WTC11 (cell line): ENCODE results near the gene SUPT5H. TPM values are rescaled to one million over a fixed set of nuclear protein-coding genes. Genes with fewer than 3 reads are reported as not detected.

Experiments
- ATAC-seq: fragments of 200-7000 bp; cut with Tn5 transposase; 2 replicates; pipeline ENCODE4 v1.10.0; 2021; ENCODE audit warnings: mild to moderate bottlenecking, moderate library complexity
- CTCF ChIA-PET: fragments of 300-600 bp; sonication (Branson Sonifier 250); formaldehyde crosslinking; loops from one replicate; lab custom pipeline; 2021; ENCODE audit warnings: antibody characterized with exemption; lab: Charles Lee
- POLR2A ChIA-PET: fragments of 350-600 bp; sonication (Branson Sonifier 250); formaldehyde crosslinking; loops from one replicate; lab custom pipeline; 2021; ENCODE audit warnings: antibody characterized with exemption; lab: Charles Lee
- DNase-seq: peaks from one replicate; pipeline ENCODE4 v3.0.0; 2021; ENCODE audit warnings: low spot score
- H3K27ac Mint-ChIP-seq: 2 replicates; pipeline ENCODE4 v1.8.0; 2021; ENCODE audit warnings: mixed read lengths
- H3K27me3 Mint-ChIP-seq: 2 replicates; pipeline ENCODE4 v1.8.0; 2021; ENCODE audit warnings: low read depth, mild to moderate bottlenecking, moderate library complexity, mixed read lengths
- H3K36me3 Mint-ChIP-seq: 2 replicates; pipeline ENCODE4 v1.8.0; 2021; ENCODE audit warnings: mixed read lengths
- H3K4me1 Mint-ChIP-seq: 2 replicates; pipeline ENCODE4 v1.8.0; 2022; ENCODE audit warnings: mixed read lengths
- H3K4me3 Mint-ChIP-seq: 2 replicates; pipeline ENCODE4 v1.8.0; 2021; ENCODE audit warnings: mild to moderate bottlenecking, moderate library complexity, mixed read lengths
- H3K9me3 Mint-ChIP-seq: 2 replicates; pipeline ENCODE4 v1.8.0; 2021; ENCODE audit warnings: mixed read lengths
- AFF4 ChIP-seq: sonication (generic); formaldehyde crosslinking; IDR thresholded peaks from 2 replicates; pipeline ENCODE4 v1.8.1; 2023; ENCODE audit warnings: mild to moderate bottlenecking, missing genetic modification reagents, borderline replicate concordance
- FOXK1 ChIP-seq: sonication (generic); formaldehyde crosslinking; IDR thresholded peaks from 2 replicates; pipeline ENCODE4 v1.8.0; 2022; ENCODE audit warnings: mild to moderate bottlenecking, moderate library complexity, missing genetic modification reagents
- GABPB1 ChIP-seq: sonication (generic); formaldehyde crosslinking; IDR thresholded peaks from 2 replicates; pipeline ENCODE4 v1.8.1; 2023; ENCODE audit warnings: mild to moderate bottlenecking, missing genetic modification reagents
- GTF2I ChIP-seq: fragments of 250-450 bp; sonication (Bioruptor Pico); conservative IDR thresholded peaks from 2 replicates; pipeline ENCODE4 v1.4.0; 2021; ENCODE audit warnings: mild to moderate bottlenecking
- JAZF1 ChIP-seq: fragments of 250-450 bp; sonication (Bioruptor Pico); IDR thresholded peaks from 2 replicates; pipeline ENCODE4 v1.9.0; 2021; ENCODE audit warnings: moderate library complexity, mild to moderate bottlenecking, inconsistent platforms
- KAT7 ChIP-seq: sonication (generic); formaldehyde crosslinking; IDR thresholded peaks from 2 replicates; pipeline ENCODE4 v1.8.1; 2023; ENCODE audit warnings: missing genetic modification reagents, mild to moderate bottlenecking, borderline replicate concordance
- MYBL2 ChIP-seq: sonication (generic); formaldehyde crosslinking; IDR thresholded peaks from 2 replicates; pipeline ENCODE4 v1.8.1; 2023; ENCODE audit warnings: mild to moderate bottlenecking, moderate library complexity, missing genetic modification reagents
- NFATC4 ChIP-seq: fragments of 250-450 bp; sonication (Bioruptor Pico); IDR thresholded peaks from 2 replicates; pipeline ENCODE4 v1.9.0; 2021; ENCODE audit warnings: mild to moderate bottlenecking
- NFE2L1 ChIP-seq: sonication (generic); formaldehyde crosslinking; IDR thresholded peaks from 2 replicates; pipeline ENCODE4 v1.8.1; 2023; ENCODE audit warnings: missing genetic modification reagents
- NR1H2 ChIP-seq: sonication (generic); formaldehyde crosslinking; IDR thresholded peaks from 2 replicates; pipeline ENCODE4 v1.9.0; 2021; ENCODE audit warnings: mild to moderate bottlenecking, moderate library complexity, missing genetic modification reagents
- SP1 ChIP-seq: sonication (generic); formaldehyde crosslinking; conservative IDR thresholded peaks from 2 replicates; pipeline ENCODE4 v1.8.1; 2022; ENCODE audit warnings: missing genetic modification reagents
- TEAD1 ChIP-seq: sonication (generic); formaldehyde crosslinking; IDR thresholded peaks from 2 replicates; pipeline ENCODE4 v1.8.0; 2022; ENCODE audit warnings: mild to moderate bottlenecking, missing genetic modification reagents
- ZNF121 ChIP-seq: sonication (generic); formaldehyde crosslinking; IDR thresholded peaks from 2 replicates; pipeline ENCODE4 v1.8.0; 2023; ENCODE audit warnings: missing genetic modification reagents
- ZNF532 ChIP-seq: fragments of 250-450 bp; sonication (Bioruptor Pico); IDR thresholded peaks from 2 replicates; pipeline ENCODE4 v1.9.0; 2021; ENCODE audit warnings: mild to moderate bottlenecking, borderline replicate concordance
- total RNA-seq: library from RNA; stranded (reverse); gene quantifications from 3 replicates; pipeline ENCODE4 v1.2.3, GENCODE V29; 2021
- TF ChIP-seq, protein P1 (sequence below): sonication (generic); formaldehyde crosslinking; IDR thresholded peaks from 2 replicates; pipeline ENCODE4 v1.8.1; 2023; ENCODE audit warnings: mild to moderate bottlenecking, missing genetic modification reagents, moderate library complexity
- TF ChIP-seq, protein P2 (sequence below): fragments of 250-450 bp; sonication (Bioruptor Pico); IDR thresholded peaks from 2 replicates; pipeline ENCODE4 v1.8.0; 2021; ENCODE audit warnings: mild to moderate bottlenecking
- TF ChIP-seq, protein P3 (sequence below): fragments of 250-450 bp; sonication (Bioruptor Pico); IDR thresholded peaks from 2 replicates; pipeline ENCODE4 v1.9.0; 2021; ENCODE audit warnings: mild to moderate bottlenecking

Gene SUPT5H
- total RNA-seq, 1 experiment from 2014 or later = 135 TPM

GRCh38 chr19:39415111-39416046, 30.0 kb upstream of the SUPT5H start:
- peaks cover 32% of the 10 kb centered on the region for H3K4me1 Mint-ChIP-seq
- TF ChIP-seq ZNF532 (CRISPR knock-in tag) (no peak), NR1H2 (CRISPR knock-in tag) (no peak), NFE2L1 (CRISPR knock-in tag) (no peak), ZNF121 (no peak), JAZF1 (CRISPR knock-in tag) (no peak), MYBL2 (CRISPR knock-in tag) (no peak), GABPB1 (CRISPR knock-in tag) (no peak), NFATC4 (CRISPR knock-in tag) (no peak), FOXK1 (no peak), TEAD1 (CRISPR knock-in tag) (no peak), SP1 (no peak), AFF4 (CRISPR knock-in tag) (no peak)
- TF ChIP-seq, protein P1, sequence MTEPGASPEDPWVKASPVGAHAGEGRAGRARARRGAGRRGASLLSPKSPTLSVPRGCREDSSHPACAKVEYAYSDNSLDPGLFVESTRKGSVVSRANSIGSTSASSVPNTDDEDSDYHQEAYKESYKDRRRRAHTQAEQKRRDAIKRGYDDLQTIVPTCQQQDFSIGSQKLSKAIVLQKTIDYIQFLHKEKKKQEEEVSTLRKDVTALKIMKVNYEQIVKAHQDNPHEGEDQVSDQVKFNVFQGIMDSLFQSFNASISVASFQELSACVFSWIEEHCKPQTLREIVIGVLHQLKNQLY (CRISPR knock-in tag) = no peak
- H3K27me3 Mint-ChIP-seq = no peaks in the 10 kb centered on the region
- H3K36me3 Mint-ChIP-seq = peaks cover 15% of the 10 kb centered on the region
- H3K4me3 Mint-ChIP-seq = peak overlapping the region; percentile 56
- H3K27ac Mint-ChIP-seq = peak overlapping the region; percentile 33
- CTCF ChIA-PET = interaction anchor here (1.1 to 2.2 kb wide), 6 partner anchors 12 to 216 kb away, joined by 4 to 12 read pairs (median 8); partner anchors contain the start of genes MED29, PAF1 and RPS16
- peak; percentile 8 for ATAC-seq
- DNase-seq = peak; percentile 72
- POLR2A ChIA-PET = interaction anchor here (0.7 to 2.2 kb wide), 4 partner anchors 11 to 20 kb away, joined by 4 to 17 read pairs (median 10); partner anchors contain the start of gene RPS16
- H3K9me3 Mint-ChIP-seq = no peaks in the 10 kb centered on the region

- CTCF ChIA-PET = interaction anchor here (0.6 to 1.3 kb wide), 5 partner anchors 11 to 103 kb away, joined by 3 to 5 read pairs (median 3); no protein-coding TSS in a partner anchor
- Mint-ChIP-seq H3K36me3 (peaks cover 18% of the 10 kb centered on the region), H3K4me3 (no peak overlapping the region), H3K4me1 (peaks cover 21% of the 10 kb centered on the region), H3K9me3 (no peaks in the 10 kb centered on the region), H3K27me3 (no peaks in the 10 kb centered on the region), H3K27ac (no peak overlapping the region)
- POLR2A ChIA-PET = interaction anchor here (0.6 to 1.2 kb wide), 4 partner anchors 10 to 76 kb away, joined by 3 to 4 read pairs (median 4); no protein-coding TSS in a partner anchor
- ATAC-seq (no peak), DNase-seq (no peak)
- TF ChIP-seq TEAD1 (CRISPR knock-in tag) (no peak), GTF2I (no peak), KAT7 (CRISPR knock-in tag) (no peak)
- TF ChIP-seq, protein P2, sequence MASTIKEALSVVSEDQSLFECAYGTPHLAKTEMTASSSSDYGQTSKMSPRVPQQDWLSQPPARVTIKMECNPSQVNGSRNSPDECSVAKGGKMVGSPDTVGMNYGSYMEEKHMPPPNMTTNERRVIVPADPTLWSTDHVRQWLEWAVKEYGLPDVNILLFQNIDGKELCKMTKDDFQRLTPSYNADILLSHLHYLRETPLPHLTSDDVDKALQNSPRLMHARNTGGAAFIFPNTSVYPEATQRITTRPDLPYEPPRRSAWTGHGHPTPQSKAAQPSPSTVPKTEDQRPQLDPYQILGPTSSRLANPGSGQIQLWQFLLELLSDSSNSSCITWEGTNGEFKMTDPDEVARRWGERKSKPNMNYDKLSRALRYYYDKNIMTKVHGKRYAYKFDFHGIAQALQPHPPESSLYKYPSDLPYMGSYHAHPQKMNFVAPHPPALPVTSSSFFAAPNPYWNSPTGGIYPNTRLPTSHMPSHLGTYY = no peak
- TF ChIP-seq, protein P3, sequence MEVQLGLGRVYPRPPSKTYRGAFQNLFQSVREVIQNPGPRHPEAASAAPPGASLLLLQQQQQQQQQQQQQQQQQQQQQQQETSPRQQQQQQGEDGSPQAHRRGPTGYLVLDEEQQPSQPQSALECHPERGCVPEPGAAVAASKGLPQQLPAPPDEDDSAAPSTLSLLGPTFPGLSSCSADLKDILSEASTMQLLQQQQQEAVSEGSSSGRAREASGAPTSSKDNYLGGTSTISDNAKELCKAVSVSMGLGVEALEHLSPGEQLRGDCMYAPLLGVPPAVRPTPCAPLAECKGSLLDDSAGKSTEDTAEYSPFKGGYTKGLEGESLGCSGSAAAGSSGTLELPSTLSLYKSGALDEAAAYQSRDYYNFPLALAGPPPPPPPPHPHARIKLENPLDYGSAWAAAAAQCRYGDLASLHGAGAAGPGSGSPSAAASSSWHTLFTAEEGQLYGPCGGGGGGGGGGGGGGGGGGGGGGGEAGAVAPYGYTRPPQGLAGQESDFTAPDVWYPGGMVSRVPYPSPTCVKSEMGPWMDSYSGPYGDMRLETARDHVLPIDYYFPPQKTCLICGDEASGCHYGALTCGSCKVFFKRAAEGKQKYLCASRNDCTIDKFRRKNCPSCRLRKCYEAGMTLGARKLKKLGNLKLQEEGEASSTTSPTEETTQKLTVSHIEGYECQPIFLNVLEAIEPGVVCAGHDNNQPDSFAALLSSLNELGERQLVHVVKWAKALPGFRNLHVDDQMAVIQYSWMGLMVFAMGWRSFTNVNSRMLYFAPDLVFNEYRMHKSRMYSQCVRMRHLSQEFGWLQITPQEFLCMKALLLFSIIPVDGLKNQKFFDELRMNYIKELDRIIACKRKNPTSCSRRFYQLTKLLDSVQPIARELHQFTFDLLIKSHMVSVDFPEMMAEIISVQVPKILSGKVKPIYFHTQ (CRISPR knock-in tag) = no peak
Observed at GRCh38 chr19:39416152-39417120, 28.9 kb upstream of the SUPT5H start.
